Type B pancreatic cell (in vitro differentiated cells): Measurements from ENCODE around the gene SFN. TPM values are rescaled to one million over a fixed set of nuclear protein-coding genes. Genes with fewer than 3 reads are reported as not detected.

Source experiments
- DNase-seq: peaks from one replicate; pipeline ENCODE4 v3.0.0; 2021; ENCODE audit warnings: mixed read lengths; ENCODE audit not compliant: unreplicated experiment; ENCODE audit errors: extremely low spot score
- H3K27ac Mint-ChIP-seq: 2 replicates; pipeline ENCODE4 v1.8.0; 2021; ENCODE audit warnings: mild to moderate bottlenecking, mixed read lengths
- H3K27me3 Mint-ChIP-seq: 2 replicates; pipeline ENCODE4 v1.8.0; 2021; ENCODE audit warnings: mixed read lengths
- H3K36me3 Mint-ChIP-seq: 2 replicates; pipeline ENCODE4 v1.8.0; 2021; ENCODE audit warnings: mixed read lengths
- H3K4me1 Mint-ChIP-seq: one replicate; pipeline ENCODE4 v1.8.0; 2021; ENCODE audit warnings: mixed read lengths; ENCODE audit not compliant: unreplicated experiment
- H3K4me3 Mint-ChIP-seq: 2 replicates; pipeline ENCODE4 v1.8.0; 2021; ENCODE audit warnings: mild to moderate bottlenecking, mixed read lengths
- H3K9me3 Mint-ChIP-seq: 2 replicates; pipeline ENCODE4 v1.8.0; 2021; ENCODE audit warnings: mixed read lengths
- CTCF ChIP-seq: fragments of 200-600 bp; sonication (generic); conservative IDR thresholded peaks from 2 replicates; pipeline ENCODE4 v1.5.0; 2021; ENCODE audit warnings: antibody characterized with exemption, mild to moderate bottlenecking
- total RNA-seq: library from RNA; stranded (reverse); gene quantifications from 2 replicates; pipeline ENCODE4 v1.2.1, GENCODE V29; 2021; ENCODE audit warnings: low replicate concordance

Gene SFN
- total RNA-seq, 1 donor from 2014 or later: 27.7 TPM

- H3K9me3 Mint-ChIP-seq: no peaks in the 10 kb centered on the region
- no peak for DNase-seq
- H3K27me3 Mint-ChIP-seq: no peaks in the 10 kb centered on the region
- TF ChIP-seq CTCF: no peak
- H3K4me3 Mint-ChIP-seq: no peak overlapping the region
- no peak overlapping the region for H3K27ac Mint-ChIP-seq
- no peaks in the 10 kb centered on the region for H3K4me1 Mint-ChIP-seq
- peaks cover 19% of the 10 kb centered on the region for H3K36me3 Mint-ChIP-seq
These were observed 13.8 kb upstream of the SFN start for GRCh38 chr1:26848941-26849774.

GRCh38 chr1:26851106-26851684, 11.8 kb upstream of the SFN start:
- H3K4me1 Mint-ChIP-seq: peaks cover 7% of the 10 kb centered on the region
- no peaks in the 10 kb centered on the region for H3K9me3 Mint-ChIP-seq
- H3K36me3 Mint-ChIP-seq: peaks cover 15% of the 10 kb centered on the region
- no peak overlapping the region for H3K4me3 Mint-ChIP-seq
- no peak for DNase-seq
- H3K27me3 Mint-ChIP-seq: no peaks in the 10 kb centered on the region
- H3K27ac Mint-ChIP-seq: no peak overlapping the region
- TF ChIP-seq CTCF: no peak

- Mint-ChIP-seq H3K4me3 (no peak overlapping the region), H3K27me3 (no peaks in the 10 kb centered on the region), H3K27ac (peak overlapping the region; percentile 84), H3K4me1 (peaks cover 12% of the 10 kb centered on the region), H3K9me3 (no peaks in the 10 kb centered on the region), H3K36me3 (peaks cover 18% of the 10 kb centered on the region)
- DNase-seq: no peak
- TF ChIP-seq CTCF: no peak
These were observed 10.2 kb upstream of the SFN start for GRCh38 chr1:26852701-26853100.

GRCh38 chr1:26853156-26853555, 9.8 kb upstream of the SFN start:
- peaks cover 16% of the 10 kb centered on the region for H3K4me1 Mint-ChIP-seq
- no peaks in the 10 kb centered on the region for H3K27me3 Mint-ChIP-seq
- peak overlapping the region; percentile 84 for H3K27ac Mint-ChIP-seq
- H3K9me3 Mint-ChIP-seq: no peaks in the 10 kb centered on the region
- no peak overlapping the region for H3K4me3 Mint-ChIP-seq
- peak; percentile 86 for TF ChIP-seq CTCF
- DNase-seq: peak; percentile 86
- peaks cover 16% of the 10 kb centered on the region for H3K36me3 Mint-ChIP-seq

- Mint-ChIP-seq H3K36me3 (peaks cover 16% of the 10 kb centered on the region), H3K4me1 (peaks cover 18% of the 10 kb centered on the region), H3K4me3 (no peak overlapping the region), H3K9me3 (no peaks in the 10 kb centered on the region), H3K27me3 (no peaks in the 10 kb centered on the region), H3K27ac (peak overlapping the region; percentile 84)
- TF ChIP-seq CTCF: no peak
- DNase-seq: no peak
These were observed 9.3 kb upstream of the SFN start for GRCh38 chr1:26853600-26853999.
